ENCODE measurements around the gene CCDC185.

CCDC185 gene

GRCh38 chr1:223393275-223394214, at the start of gene CCDC185:
CCDC185 (plus strand) TSS chr1:223393415; CDS start chr1:223393476, 61 bp downstream.
- DNase-seq = no peak

GRCh38 chr1:223343692-223344091, 49.5 kb upstream of the CCDC185 start:
- no peak for DNase-seq

- DNase-seq = no peak
Observed at GRCh38 chr1:223344491-223344890, 48.7 kb upstream of the CCDC185 start.

GRCh38 chr1:223345720-223346119, 47.5 kb upstream of the CCDC185 start:
- no peak for DNase-seq

- no peak for DNase-seq
Observed at GRCh38 chr1:223346311-223346710, 46.9 kb upstream of the CCDC185 start.

- DNase-seq = no peak
Observed at GRCh38 chr1:223347583-223347982, 45.6 kb upstream of the CCDC185 start.

- DNase-seq = no peak
Observed at GRCh38 chr1:223348439-223348838, 44.8 kb upstream of the CCDC185 start.

- no peak for DNase-seq
Observed at GRCh38 chr1:223349241-223349640, 44.0 kb upstream of the CCDC185 start.

GRCh38 chr1:223350361-223350908, 42.8 kb upstream of the CCDC185 start:
- DNase-seq = no peak

- no peak for DNase-seq
Observed at GRCh38 chr1:223352944-223353343, 40.3 kb upstream of the CCDC185 start.

- no peak for DNase-seq
Observed at GRCh38 chr1:223353939-223354338, 39.3 kb upstream of the CCDC185 start.

- DNase-seq = no peak
Observed at GRCh38 chr1:223355699-223356098, 37.5 kb upstream of the CCDC185 start.

- DNase-seq = no peak
Observed at GRCh38 chr1:223358826-223359225, 34.4 kb upstream of the CCDC185 start.

- DNase-seq = peak; percentile 30
Observed at GRCh38 chr1:223363057-223363855, 30.0 kb upstream of the CCDC185 start.

- peak; percentile 68 for DNase-seq
Observed at GRCh38 chr1:223363856-223364684, 29.1 kb upstream of the CCDC185 start, which contains the start of gene SUSD4. SUSD4 (minus strand) TSS chr1:223364176; CDS start chr1:223363425, 751 bp downstream.

- peak; percentile 12 for DNase-seq
Observed at GRCh38 chr1:223364685-223365382, 28.4 kb upstream of the CCDC185 start.

- no peak for DNase-seq
Observed at GRCh38 chr1:223374064-223374610, 19.1 kb upstream of the CCDC185 start.

- DNase-seq = no peak
Observed at GRCh38 chr1:223378754-223379153, 14.5 kb upstream of the CCDC185 start.

GRCh38 chr1:223386013-223386412, 7.2 kb upstream of the CCDC185 start:
- DNase-seq = no peak

GRCh38 chr1:223390618-223391017, 2.6 kb upstream of the CCDC185 start:
- DNase-seq = no peak

- no peak for DNase-seq
Observed at GRCh38 chr1:223394242-223394641, 1.0 kb downstream of the CCDC185 start.

All from stimulated activated CD4-positive, alpha-beta T cell treated with anti-CD3 and anti-CD28 coated beads, Interleukin-4, amount 100 ng/mL, for 1 hour (primary cell).